ENCODE results near the gene TNNI2. TPM values are rescaled to one million over a fixed set of nuclear protein-coding genes. Genes with fewer than 3 reads are reported as not detected.

Gene TNNI2
- total RNA-seq, 1 donor from 2014 or later, result not detected

DNA sequence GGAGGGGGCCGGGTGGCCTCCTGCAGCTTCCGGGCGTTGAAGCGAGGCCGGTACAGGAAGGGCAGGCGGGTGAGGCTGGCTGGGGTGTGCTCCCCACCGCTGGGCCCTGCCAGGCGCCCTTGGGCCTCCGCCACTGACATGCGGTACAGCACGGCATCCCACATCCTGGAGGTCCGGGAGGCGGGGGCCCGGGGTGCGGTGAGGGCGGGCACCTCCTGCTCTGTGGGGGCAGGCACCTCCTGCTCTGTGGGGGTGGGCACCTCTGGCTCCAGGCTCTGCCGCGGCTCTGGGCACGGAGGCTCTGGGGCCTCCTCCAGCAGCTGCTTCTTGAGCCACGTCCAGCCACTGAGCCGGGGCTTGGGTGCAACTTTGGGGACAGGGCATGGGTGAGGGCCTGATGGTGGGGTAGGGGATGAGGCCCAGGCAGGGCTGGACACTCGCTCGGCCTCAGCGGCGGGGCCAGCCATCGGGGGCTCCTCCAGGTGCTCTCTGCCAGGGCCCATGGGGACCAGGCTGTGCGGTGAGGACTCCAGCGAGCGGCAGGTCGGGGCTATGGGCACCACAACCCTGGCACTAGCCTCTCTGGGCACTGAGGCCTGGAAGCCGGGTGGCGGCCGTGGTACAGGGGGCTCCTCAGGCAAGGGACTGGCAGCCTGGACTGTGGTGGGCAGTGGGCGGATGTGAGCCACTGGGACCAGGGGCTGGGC lies 50.6 kb downstream of the TNNI2 start:
- no peaks in the 10 kb centered on the region for H3K36me3 ChIP-seq (ENCODE audit: control insufficient read depth, insufficient read depth, low read length)
- DNase-seq (ENCODE audit: low read depth), result no peak
- no peak overlapping the region for H3K4me3 ChIP-seq (ENCODE audit: low read depth, low read length)
- TF ChIP-seq, protein P1, sequence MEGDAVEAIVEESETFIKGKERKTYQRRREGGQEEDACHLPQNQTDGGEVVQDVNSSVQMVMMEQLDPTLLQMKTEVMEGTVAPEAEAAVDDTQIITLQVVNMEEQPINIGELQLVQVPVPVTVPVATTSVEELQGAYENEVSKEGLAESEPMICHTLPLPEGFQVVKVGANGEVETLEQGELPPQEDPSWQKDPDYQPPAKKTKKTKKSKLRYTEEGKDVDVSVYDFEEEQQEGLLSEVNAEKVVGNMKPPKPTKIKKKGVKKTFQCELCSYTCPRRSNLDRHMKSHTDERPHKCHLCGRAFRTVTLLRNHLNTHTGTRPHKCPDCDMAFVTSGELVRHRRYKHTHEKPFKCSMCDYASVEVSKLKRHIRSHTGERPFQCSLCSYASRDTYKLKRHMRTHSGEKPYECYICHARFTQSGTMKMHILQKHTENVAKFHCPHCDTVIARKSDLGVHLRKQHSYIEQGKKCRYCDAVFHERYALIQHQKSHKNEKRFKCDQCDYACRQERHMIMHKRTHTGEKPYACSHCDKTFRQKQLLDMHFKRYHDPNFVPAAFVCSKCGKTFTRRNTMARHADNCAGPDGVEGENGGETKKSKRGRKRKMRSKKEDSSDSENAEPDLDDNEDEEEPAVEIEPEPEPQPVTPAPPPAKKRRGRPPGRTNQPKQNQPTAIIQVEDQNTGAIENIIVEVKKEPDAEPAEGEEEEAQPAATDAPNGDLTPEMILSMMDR (IDR thresholded peaks at IDR 0.05; ENCODE audit: insufficient read depth, low read length, poor library complexity, severe bottlenecking), result no peak
- H3K27me3 ChIP-seq (ENCODE audit: control insufficient read depth, insufficient read depth, low read length), result peaks cover 21% of the 10 kb centered on the region

GRCh38 chr11:1889941-1890855 lies 51.4 kb downstream of the TNNI2 start:
- Histone ChIP-seq H3K36me3 (ENCODE audit: control insufficient read depth, insufficient read depth, low read length) (no peaks in the 10 kb centered on the region), H3K4me3 (ENCODE audit: low read depth, low read length) (no peak overlapping the region), H3K27me3 (ENCODE audit: control insufficient read depth, insufficient read depth, low read length) (peaks cover 21% of the 10 kb centered on the region)
- TF ChIP-seq, protein P1 (IDR thresholded peaks at IDR 0.05; ENCODE audit: insufficient read depth, low read length, poor library complexity, severe bottlenecking), result no peak
- DNase-seq (ENCODE audit: low read depth), result no peak

Other genes with a start within 250 kb of the TNNI2 start
- gene KRTAP5-2, start 240.7 kb upstream of the TNNI2 start, total RNA-seq, result not detected in 2 replicates
- gene KRTAP5-3, start 230.5 kb upstream of the TNNI2 start, total RNA-seq, result not detected in 2 replicates
- not detected in 2 replicates for gene KRTAP5-4, start 216.8 kb upstream of the TNNI2 start, total RNA-seq
- not detected in 2 replicates for gene KRTAP5-5, start 209.2 kb upstream of the TNNI2 start, total RNA-seq
- not detected in 2 replicates for gene KRTAP5-6, start 141.8 kb upstream of the TNNI2 start, total RNA-seq
- 0.14 and 1.1 TPM in 2 replicates for gene IFITM10, start 88.4 kb upstream of the TNNI2 start, total RNA-seq
- gene CTSD, start 75.1 kb upstream of the TNNI2 start, total RNA-seq, result 425 and 603 TPM in 2 replicates
- 0.17 TPM in 1 of 2 replicates, not detected in the other for gene SYT8, start 4.0 kb upstream of the TNNI2 start, total RNA-seq
- not detected in 2 replicates for gene LSP1, start 14.1 kb downstream of the TNNI2 start, total RNA-seq
- not detected in 2 replicates for gene PRR33, start 52.9 kb downstream of the TNNI2 start, total RNA-seq
- gene TNNT3, start 80.7 kb downstream of the TNNI2 start, total RNA-seq, result not detected in 2 replicates
- 163 and 190 TPM in 2 replicates for gene MRPL23, start 108.4 kb downstream of the TNNI2 start, total RNA-seq
- 56.9 and 78.8 TPM in 2 replicates for gene H19, start 158.9 kb downstream of the TNNI2 start, total RNA-seq

All from kidney epithelial cell (primary cell).